ENCODE measurements around the gene IGF1.

IGF1 gene

GRCh38 chr12:102406033-102406584 is 74.3 kb downstream of the IGF1 start:
- no peak overlapping the region for H3K23ac ChIP-seq (ENCODE audit: low read length in 2 of 2)
- DNase-seq, result no peak
- H2BK5ac ChIP-seq (ENCODE audit: low read depth, low read length, poor library complexity, severe bottlenecking), result no peak overlapping the region
- H2AFZ ChIP-seq (ENCODE audit: low read depth, low read length), result no peak overlapping the region
- 85% methylated on average over 6 of the region's 7 CpGs for WGBS
- H3K27ac ChIP-seq (ENCODE audit: low read length, poor library complexity, severe bottlenecking), result no peak overlapping the region
- H4K91ac ChIP-seq (ENCODE audit: low read length), result no peak overlapping the region
- no peak overlapping the region for H4K8ac ChIP-seq (ENCODE audit: low read length)
- H3K4me2 ChIP-seq (ENCODE audit: low read length, poor library complexity, severe bottlenecking), result no peak overlapping the region
- no peak overlapping the region for H2BK12ac ChIP-seq (ENCODE audit: low read length in 2 of 2)
- H3K9me3 ChIP-seq (ENCODE audit: control insufficient read depth, low read length), result no peaks in the 10 kb centered on the region
- H3K9ac ChIP-seq (ENCODE audit: low read length), result no peak overlapping the region
- no peak overlapping the region for H2AK5ac ChIP-seq (ENCODE audit: low read length, severe bottlenecking)
- no peak overlapping the region for H2BK15ac ChIP-seq (ENCODE audit: low read depth, poor library complexity, severe bottlenecking)
- no peaks in the 10 kb centered on the region for H3K79me1 ChIP-seq (replicated peaks; ENCODE audit: low read length, poor library complexity, severe bottlenecking)
- H3K4me3 ChIP-seq (ENCODE audit: insufficient read depth in 1 of 2, low read depth in 1 of 2, low read length in 2 of 2), result no peak overlapping the region
- no peak overlapping the region for H3K18ac ChIP-seq (ENCODE audit: low read depth in 1 of 2, low read length in 2 of 2)
- no peak overlapping the region for H3K14ac ChIP-seq (ENCODE audit: low read length in 2 of 2)
- H2BK120ac ChIP-seq (ENCODE audit: low read depth, low read length), result no peak overlapping the region
- H3K36me3 ChIP-seq (ENCODE audit: control insufficient read depth in 1 of 2, insufficient read depth in 2 of 2, low read depth in 1 of 2, low read length in 2 of 2), result no peaks in the 10 kb centered on the region
- H3K4me1 ChIP-seq (ENCODE audit: control insufficient read depth, insufficient read depth, low read depth, low read length), result no peaks in the 10 kb centered on the region
- no peaks in the 10 kb centered on the region for H3K27me3 ChIP-seq (ENCODE audit: control insufficient read depth in 1 of 2, insufficient read depth in 1 of 2, low read length in 2 of 2)
- H3K4ac ChIP-seq (ENCODE audit: low read depth in 1 of 2, low read length in 2 of 2), result no peak overlapping the region

DNA sequence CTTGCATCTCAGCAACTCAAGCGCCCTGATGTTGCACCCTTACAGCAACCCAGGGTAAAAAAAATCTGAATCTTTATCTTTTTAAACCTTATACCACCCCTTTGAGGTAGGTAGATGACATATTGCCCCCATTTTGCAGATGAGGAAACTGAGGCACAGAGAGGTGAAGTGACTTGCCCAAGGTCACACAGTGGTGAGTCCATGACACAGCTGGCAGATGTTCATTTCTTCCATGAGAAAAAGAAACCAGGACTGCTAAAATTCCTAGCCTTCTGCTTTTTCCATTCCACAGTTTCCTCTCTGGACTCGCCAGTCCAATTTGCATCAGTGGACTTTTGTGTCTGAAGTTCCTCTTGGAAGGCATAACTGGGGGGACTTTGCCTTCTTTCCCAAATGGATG is 79.3 kb downstream of the IGF1 start:
- Histone ChIP-seq H3K27ac (ENCODE audit: low read length, poor library complexity, severe bottlenecking) (no peak overlapping the region), H3K9ac (ENCODE audit: low read length) (no peak overlapping the region), H3K79me1 (replicated peaks; ENCODE audit: low read length, poor library complexity, severe bottlenecking) (no peaks in the 10 kb centered on the region), H3K18ac (ENCODE audit: low read depth in 1 of 2, low read length in 2 of 2) (no peak overlapping the region), H3K27me3 (ENCODE audit: control insufficient read depth in 1 of 2, insufficient read depth in 1 of 2, low read length in 2 of 2) (no peaks in the 10 kb centered on the region), H3K23ac (ENCODE audit: low read length in 2 of 2) (no peak overlapping the region), H2BK120ac (ENCODE audit: low read depth, low read length) (no peak overlapping the region), H4K8ac (ENCODE audit: low read length) (no peak overlapping the region), H3K4me3 (ENCODE audit: insufficient read depth in 1 of 2, low read depth in 1 of 2, low read length in 2 of 2) (no peak overlapping the region), H2BK15ac (ENCODE audit: low read depth, poor library complexity, severe bottlenecking) (no peak overlapping the region), H3K4me1 (ENCODE audit: control insufficient read depth, insufficient read depth, low read depth, low read length) (no peaks in the 10 kb centered on the region), H2AK5ac (ENCODE audit: low read length, severe bottlenecking) (no peak overlapping the region), H3K9me3 (ENCODE audit: control insufficient read depth, low read length) (no peaks in the 10 kb centered on the region), H3K4me2 (ENCODE audit: low read length, poor library complexity, severe bottlenecking) (no peak overlapping the region), H2BK12ac (ENCODE audit: low read length in 2 of 2) (no peak overlapping the region), H3K4ac (ENCODE audit: low read depth in 1 of 2, low read length in 2 of 2) (no peak overlapping the region), H2AFZ (ENCODE audit: low read depth, low read length) (no peak overlapping the region), H4K91ac (ENCODE audit: low read length) (no peak overlapping the region), H2BK5ac (ENCODE audit: low read depth, low read length, poor library complexity, severe bottlenecking) (no peak overlapping the region), H3K14ac (ENCODE audit: low read length in 2 of 2) (no peak overlapping the region), H3K36me3 (ENCODE audit: control insufficient read depth in 1 of 2, insufficient read depth in 2 of 2, low read depth in 1 of 2, low read length in 2 of 2) (no peaks in the 10 kb centered on the region)
- DNase-seq, result no peak
- WGBS, result 100% methylated on average over 1 of the region's 2 CpGs

DNA sequence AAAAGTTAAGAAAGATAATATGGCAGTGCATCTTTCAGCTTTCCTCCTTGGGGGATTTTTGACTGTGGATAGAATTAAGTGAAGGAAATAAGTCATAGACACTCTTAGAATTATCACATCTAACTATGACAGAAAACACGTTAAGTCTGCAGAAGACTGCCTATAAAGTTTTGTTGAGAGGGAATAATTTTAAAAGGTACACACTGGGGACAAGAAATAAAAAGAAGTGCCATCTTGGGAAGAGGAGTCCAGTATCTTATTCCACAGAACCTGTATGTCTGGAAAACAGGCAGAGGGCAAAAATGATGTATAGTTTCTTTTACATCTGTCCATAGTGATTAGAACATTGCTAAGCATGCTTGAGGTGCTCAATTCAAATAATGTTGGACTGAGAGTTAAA is 80.7 kb downstream of the IGF1 start:
- H2AK5ac ChIP-seq (ENCODE audit: low read length, severe bottlenecking), result no peak overlapping the region
- no peak overlapping the region for H3K4me2 ChIP-seq (ENCODE audit: low read length, poor library complexity, severe bottlenecking)
- no peak overlapping the region for H3K18ac ChIP-seq (ENCODE audit: low read depth in 1 of 2, low read length in 2 of 2)
- no peak overlapping the region for H3K9ac ChIP-seq (ENCODE audit: low read length)
- no peak overlapping the region for H3K14ac ChIP-seq (ENCODE audit: low read length in 2 of 2)
- no peak overlapping the region for H3K4ac ChIP-seq (ENCODE audit: low read depth in 1 of 2, low read length in 2 of 2)
- H3K4me1 ChIP-seq (ENCODE audit: control insufficient read depth, insufficient read depth, low read depth, low read length), result no peaks in the 10 kb centered on the region
- no peak overlapping the region for H3K27ac ChIP-seq (ENCODE audit: low read length, poor library complexity, severe bottlenecking)
- no peaks in the 10 kb centered on the region for H3K79me1 ChIP-seq (replicated peaks; ENCODE audit: low read length, poor library complexity, severe bottlenecking)
- no peaks in the 10 kb centered on the region for H3K27me3 ChIP-seq (ENCODE audit: control insufficient read depth in 1 of 2, insufficient read depth in 1 of 2, low read length in 2 of 2)
- H2BK120ac ChIP-seq (ENCODE audit: low read depth, low read length), result no peak overlapping the region
- no peak overlapping the region for H2BK5ac ChIP-seq (ENCODE audit: low read depth, low read length, poor library complexity, severe bottlenecking)
- no peak overlapping the region for H2AFZ ChIP-seq (ENCODE audit: low read depth, low read length)
- H3K23ac ChIP-seq (ENCODE audit: low read length in 2 of 2), result no peak overlapping the region
- no peak overlapping the region for H2BK12ac ChIP-seq (ENCODE audit: low read length in 2 of 2)
- no peak overlapping the region for H2BK15ac ChIP-seq (ENCODE audit: low read depth, poor library complexity, severe bottlenecking)
- no peaks in the 10 kb centered on the region for H3K9me3 ChIP-seq (ENCODE audit: control insufficient read depth, low read length)
- DNase-seq, result no peak
- H4K91ac ChIP-seq (ENCODE audit: low read length), result no peak overlapping the region
- H3K36me3 ChIP-seq (ENCODE audit: control insufficient read depth in 1 of 2, insufficient read depth in 2 of 2, low read depth in 1 of 2, low read length in 2 of 2), result no peaks in the 10 kb centered on the region
- WGBS, result 22% methylated on average over 1 of the region's 1 CpG
- H4K8ac ChIP-seq (ENCODE audit: low read length), result no peak overlapping the region
- H3K4me3 ChIP-seq (ENCODE audit: insufficient read depth in 1 of 2, low read depth in 1 of 2, low read length in 2 of 2), result no peak overlapping the region

DNA sequence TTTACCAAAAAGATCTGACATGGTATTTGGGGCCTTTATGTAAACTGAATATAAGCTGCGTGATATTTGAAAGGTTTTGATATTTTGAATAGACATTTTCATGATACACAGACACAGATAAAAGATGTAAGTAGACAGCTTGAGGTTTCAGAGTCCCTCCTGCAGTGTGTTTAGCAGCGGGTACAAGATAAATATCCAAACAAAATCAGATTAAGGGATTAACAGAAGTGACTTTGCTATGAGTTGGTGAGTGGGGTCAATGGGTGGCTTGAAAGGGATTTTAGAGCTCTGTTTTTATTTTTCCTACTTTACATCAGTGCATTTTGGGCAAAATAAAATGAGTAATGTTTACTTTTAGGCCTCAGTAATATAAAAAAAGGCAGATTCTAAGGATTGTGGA is 84.1 kb downstream of the IGF1 start:
- H3K23ac ChIP-seq (ENCODE audit: low read length in 2 of 2), result no peak overlapping the region
- 33% methylated on average over 1 of the region's 2 CpGs for WGBS
- H3K4ac ChIP-seq (ENCODE audit: low read depth in 1 of 2, low read length in 2 of 2), result no peak overlapping the region
- H3K14ac ChIP-seq (ENCODE audit: low read length in 2 of 2), result no peak overlapping the region
- no peak overlapping the region for H3K4me3 ChIP-seq (ENCODE audit: insufficient read depth in 1 of 2, low read depth in 1 of 2, low read length in 2 of 2)
- no peak overlapping the region for H4K91ac ChIP-seq (ENCODE audit: low read length)
- no peaks in the 10 kb centered on the region for H3K36me3 ChIP-seq (ENCODE audit: control insufficient read depth in 1 of 2, insufficient read depth in 2 of 2, low read depth in 1 of 2, low read length in 2 of 2)
- H3K27ac ChIP-seq (ENCODE audit: low read length, poor library complexity, severe bottlenecking), result no peak overlapping the region
- H3K27me3 ChIP-seq (ENCODE audit: control insufficient read depth in 1 of 2, insufficient read depth in 1 of 2, low read length in 2 of 2), result no peaks in the 10 kb centered on the region
- no peak for DNase-seq
- no peak overlapping the region for H2BK5ac ChIP-seq (ENCODE audit: low read depth, low read length, poor library complexity, severe bottlenecking)
- no peak overlapping the region for H2BK15ac ChIP-seq (ENCODE audit: low read depth, poor library complexity, severe bottlenecking)
- no peaks in the 10 kb centered on the region for H3K4me1 ChIP-seq (ENCODE audit: control insufficient read depth, insufficient read depth, low read depth, low read length)
- H4K8ac ChIP-seq (ENCODE audit: low read length), result no peak overlapping the region
- no peak overlapping the region for H2AK5ac ChIP-seq (ENCODE audit: low read length, severe bottlenecking)
- no peak overlapping the region for H2BK12ac ChIP-seq (ENCODE audit: low read length in 2 of 2)
- H2BK120ac ChIP-seq (ENCODE audit: low read depth, low read length), result no peak overlapping the region
- no peak overlapping the region for H2AFZ ChIP-seq (ENCODE audit: low read depth, low read length)
- no peak overlapping the region for H3K4me2 ChIP-seq (ENCODE audit: low read length, poor library complexity, severe bottlenecking)
- no peaks in the 10 kb centered on the region for H3K79me1 ChIP-seq (replicated peaks; ENCODE audit: low read length, poor library complexity, severe bottlenecking)
- H3K9me3 ChIP-seq (ENCODE audit: control insufficient read depth, low read length), result no peaks in the 10 kb centered on the region
- no peak overlapping the region for H3K18ac ChIP-seq (ENCODE audit: low read depth in 1 of 2, low read length in 2 of 2)
- H3K9ac ChIP-seq (ENCODE audit: low read length), result no peak overlapping the region

Data from mesenchymal stem cell (in vitro differentiated cells and primary cell).